M059J (cell line): ENCODE measurements around the gene ZFYVE28. TPM values are rescaled to one million over a fixed set of nuclear protein-coding genes. Genes with fewer than 3 reads are reported as not detected.

Source experiments
- DNase-seq: peaks from one replicate; pipeline ENCODE4 v3.0.0-alpha.2; 2012; ENCODE audit warnings: low read depth
- total RNA-seq: library from RNA; depleted of rRNA; stranded (reverse); fragments of >200 nt; shearing (Covaris generic); gene quantifications from 2 replicates; pipeline ENCODE4 v1.2.3, GENCODE V29; 2014

ZFYVE28 gene
- total RNA-seq, 1 experiment from 2014 or later, result 4.0 TPM

DNA sequence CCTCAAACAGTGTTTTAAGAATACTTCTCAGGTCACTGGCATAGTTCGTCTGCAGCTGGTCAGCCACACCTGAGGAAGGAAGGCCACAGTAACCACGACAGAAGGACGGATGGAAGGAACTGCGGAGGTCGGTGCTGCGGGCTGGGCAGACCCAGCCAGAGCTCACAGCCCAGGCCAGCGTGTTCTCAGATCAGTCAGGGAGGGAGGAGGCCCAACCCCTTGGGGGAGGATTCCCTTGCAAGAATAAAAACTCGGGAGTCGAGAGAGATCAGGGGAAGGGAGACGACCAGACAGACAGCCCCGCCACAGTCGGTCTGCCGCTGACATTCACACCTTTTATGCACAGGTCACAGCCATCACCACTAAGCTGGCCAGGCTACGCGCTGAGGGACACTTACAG lies 145.2 kb downstream of the ZFYVE28 start:
- DNase-seq, result no peak

DNA sequence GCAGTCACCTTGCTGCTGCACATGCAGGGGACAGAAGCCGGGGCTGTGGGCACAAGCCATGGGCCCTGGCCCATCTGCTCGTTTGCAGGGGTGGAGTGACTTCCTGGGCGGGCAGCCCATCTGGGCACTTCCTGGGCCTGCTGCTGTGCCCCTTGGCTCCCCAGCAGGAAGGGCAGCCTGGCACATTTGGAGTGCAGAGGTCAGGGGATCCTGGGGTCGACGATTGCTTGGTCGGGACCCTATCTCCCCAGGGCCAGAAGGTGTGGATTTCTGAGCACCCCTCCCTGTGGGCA lies 145.7 kb downstream of the ZFYVE28 start:
- DNase-seq, result no peak

DNA sequence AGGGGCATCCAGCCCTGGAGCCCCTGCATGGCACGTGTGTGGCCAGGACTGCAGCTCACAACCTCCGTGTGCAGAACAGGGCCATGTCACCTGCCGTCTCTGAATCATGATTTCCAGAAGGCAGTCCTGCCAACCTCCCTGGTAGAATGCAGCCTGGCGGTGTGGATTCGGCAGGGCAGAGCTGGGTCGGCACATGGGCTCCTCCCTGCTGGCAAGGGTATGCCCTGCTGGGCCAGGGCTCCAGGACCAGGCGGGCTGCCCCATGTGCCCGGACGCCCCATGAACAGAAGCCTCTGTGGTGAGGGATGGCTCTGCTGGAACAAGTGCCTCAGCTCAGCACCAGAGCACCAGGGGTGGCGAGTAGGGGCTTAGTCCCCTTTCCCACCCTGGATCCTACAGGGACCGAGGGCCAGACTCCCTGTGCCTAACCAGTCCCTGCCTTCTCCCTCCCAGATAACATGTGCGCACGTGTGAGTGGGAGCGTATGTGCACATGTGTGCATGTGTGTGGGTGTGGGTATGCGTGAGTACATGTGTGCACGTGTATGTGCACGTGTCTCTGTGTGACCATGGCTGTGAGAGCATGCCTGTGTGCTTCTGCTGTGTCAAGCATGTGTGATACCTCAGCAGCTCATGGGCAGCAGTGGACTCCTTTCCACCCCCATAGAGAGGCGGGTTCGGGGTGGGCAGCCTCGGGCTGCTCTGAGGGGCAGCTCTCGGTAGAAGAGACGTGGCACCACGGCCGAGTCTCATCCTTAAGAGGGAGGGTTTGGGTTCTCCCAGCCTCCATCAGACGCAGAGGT lies 146.2 kb downstream of the ZFYVE28 start:
- no peak for DNase-seq

DNA sequence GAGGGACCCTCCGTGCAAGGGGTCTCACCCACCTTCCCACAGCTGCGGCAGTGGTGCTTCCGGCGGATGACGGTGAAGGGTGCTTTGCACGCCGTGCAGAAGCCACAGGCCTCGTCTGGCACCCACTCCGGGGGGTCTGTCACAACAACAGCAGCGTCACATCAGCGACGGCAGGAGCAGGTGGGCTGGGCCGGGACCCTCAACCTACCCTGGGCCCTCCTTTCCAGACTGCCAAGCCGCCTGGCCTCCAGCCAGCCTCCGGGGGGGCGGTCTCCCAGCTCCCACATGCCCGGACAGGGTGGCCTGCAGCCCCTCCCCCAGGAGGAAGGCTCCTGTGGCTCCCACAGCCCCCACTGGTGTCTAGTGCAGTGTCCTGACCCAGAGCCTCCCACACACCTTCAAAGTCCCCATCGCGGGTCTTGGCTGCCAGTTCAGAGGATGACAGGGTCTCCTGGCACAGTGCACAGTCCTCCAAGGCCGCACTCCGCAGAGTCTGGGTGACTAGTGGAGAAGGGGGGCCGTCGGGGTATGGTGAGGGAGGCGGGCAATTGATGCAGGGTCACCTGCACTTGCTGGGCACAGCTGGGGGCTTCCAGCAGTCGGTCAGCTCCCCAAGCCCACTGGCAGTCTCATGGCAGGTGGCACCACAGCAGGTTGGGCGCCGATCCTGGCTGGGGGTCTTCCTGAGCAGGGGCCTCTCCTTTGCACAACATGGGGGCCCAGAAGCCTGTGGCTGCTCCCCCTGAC lies 147.0 kb downstream of the ZFYVE28 start:
- no peak for DNase-seq

DNA sequence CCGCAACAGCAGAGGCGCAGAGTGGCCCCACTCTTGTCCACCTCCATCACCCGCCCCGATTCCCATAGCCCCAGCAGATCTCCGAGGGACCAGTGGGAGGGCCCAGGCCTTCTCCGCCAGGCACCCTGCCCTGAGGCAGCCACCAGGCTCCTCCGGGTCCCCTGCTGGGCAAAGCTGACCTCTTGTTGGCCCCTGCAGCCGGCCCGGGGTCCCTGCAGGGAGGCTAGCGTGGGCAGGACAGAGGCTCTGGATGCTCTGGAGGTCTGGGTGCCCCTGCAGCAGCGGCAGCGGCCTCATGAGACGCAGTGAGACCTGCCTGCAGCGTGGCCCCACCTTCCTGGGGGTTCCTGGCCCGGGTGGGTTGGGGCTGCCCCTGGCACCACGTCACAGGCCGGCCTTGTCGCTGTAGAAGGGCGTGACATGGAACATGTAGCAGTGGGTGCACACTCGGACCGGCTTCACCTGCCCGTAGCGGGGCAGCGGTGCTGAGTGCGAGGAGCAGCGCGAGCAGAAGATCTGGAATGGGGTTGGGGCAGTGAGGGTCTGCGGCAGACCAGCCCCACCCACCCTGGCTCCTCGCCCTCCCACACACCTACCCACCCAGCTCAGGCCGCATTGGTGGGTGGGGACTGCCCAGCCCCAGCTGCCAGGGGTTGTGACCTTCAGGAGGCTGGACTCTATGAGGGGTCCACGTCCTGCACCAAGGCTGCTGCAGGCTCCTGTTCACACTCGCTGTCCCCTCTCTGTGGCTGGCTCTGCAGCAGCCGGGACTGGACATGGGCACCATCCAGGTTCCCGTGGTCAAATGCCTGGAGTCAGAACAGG lies 147.9 kb downstream of the ZFYVE28 start:
- DNase-seq, result no peak

DNA sequence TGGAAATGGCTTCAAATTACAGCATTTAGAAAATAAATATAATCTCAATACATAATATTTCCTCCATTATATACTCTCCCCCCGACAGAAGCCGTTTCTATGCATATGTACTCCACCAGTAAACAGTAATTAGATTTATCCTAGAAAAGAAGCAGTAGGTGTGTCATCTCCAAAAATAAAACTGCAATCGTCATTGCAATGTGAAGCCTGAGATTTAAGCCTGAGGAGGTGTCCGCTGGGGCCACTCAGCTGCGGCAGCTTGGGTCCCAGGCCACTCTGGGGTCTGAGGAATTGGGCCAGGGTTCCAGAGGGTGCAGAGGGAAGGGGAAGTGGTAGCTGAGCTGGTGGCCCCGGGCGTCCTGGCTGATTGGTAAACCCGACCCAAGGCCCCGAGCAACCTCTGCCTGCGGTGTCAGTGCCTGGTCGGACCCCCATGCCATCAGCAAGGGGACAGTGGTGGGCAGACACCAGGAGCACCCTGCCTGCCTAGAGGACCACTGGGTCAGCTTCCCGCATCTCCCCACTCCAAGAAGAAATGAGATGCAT lies 148.8 kb downstream of the ZFYVE28 start:
- no peak for DNase-seq

DNA sequence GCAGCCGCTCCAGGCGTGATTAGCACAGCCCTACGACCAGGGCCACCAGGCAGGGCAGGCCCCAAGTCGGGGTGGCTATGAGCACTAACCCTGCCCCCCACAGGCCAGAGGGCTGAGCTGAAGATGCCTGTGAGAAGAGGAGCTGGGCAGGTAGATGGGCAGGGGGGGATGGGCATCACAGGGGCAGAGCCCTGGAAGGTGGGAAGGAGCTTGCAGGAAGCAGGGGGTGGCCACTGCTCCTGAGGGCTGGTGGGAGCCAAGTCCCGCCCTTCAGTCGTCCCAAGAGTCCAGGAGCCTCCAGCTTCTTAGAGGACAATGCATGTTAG lies 149.3 kb downstream of the ZFYVE28 start:
- no peak for DNase-seq

DNA sequence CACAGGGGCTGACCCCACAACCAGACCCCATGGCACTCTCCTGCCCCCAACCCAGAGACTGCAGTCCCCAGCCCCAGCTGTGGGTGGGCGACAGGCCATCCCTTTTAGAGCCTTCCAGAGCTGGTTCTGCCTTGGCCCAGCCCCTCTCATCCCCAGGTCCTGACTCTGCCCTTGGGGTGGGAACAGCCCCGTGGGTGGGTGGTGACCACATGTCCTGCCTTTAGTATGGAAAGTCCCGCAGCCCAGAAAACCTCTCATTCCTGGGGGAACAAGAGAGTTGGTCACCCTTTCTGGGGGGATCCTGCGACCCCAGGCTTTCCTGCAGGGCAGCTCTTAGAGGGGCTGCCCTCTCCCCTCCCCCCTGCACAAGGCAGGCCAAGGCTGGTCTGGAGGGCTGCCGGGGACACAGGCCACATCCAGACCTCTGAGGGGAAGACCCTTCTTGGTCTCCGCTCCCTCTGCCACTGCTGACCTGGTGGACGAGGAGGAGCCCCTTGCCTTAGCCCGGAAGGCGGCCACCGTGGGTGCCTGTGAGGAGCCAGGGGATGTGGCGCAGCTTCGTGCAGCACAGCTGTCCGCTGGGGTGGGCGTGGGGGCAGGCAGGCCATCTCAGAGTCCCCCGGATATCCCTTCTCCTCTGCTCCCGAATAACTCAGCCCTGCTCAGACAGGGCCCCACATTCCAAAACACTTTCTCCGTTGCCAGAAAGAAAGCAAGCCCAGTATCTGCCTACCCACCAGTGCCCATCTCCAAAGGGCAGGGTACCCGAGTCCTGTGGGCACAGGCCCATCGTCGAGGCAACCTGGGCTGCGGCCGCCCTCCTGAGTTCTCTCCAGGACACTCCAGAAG lies 149.9 kb downstream of the ZFYVE28 start:
- no peak for DNase-seq

DNA sequence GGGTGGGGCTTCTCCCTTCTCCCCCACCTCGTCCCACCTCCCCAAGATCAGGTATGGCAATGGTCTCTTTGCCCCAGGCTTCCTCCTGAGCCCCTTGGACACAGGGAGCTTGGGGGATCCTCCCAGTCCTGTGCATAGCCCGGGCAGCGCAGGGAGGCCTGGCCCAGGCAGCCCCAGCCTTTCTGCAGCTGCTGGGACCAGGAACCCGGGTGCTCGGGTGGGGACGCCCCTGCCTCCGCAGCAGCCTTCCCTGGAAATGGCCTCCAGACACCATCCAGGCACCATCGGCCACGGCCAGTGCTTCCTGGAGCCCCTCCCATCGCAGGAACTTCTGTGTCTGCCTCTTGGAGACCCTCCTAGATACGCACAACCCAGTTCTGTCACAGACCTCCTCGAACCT lies 150.6 kb downstream of the ZFYVE28 start:
- DNase-seq, result no peak

DNA sequence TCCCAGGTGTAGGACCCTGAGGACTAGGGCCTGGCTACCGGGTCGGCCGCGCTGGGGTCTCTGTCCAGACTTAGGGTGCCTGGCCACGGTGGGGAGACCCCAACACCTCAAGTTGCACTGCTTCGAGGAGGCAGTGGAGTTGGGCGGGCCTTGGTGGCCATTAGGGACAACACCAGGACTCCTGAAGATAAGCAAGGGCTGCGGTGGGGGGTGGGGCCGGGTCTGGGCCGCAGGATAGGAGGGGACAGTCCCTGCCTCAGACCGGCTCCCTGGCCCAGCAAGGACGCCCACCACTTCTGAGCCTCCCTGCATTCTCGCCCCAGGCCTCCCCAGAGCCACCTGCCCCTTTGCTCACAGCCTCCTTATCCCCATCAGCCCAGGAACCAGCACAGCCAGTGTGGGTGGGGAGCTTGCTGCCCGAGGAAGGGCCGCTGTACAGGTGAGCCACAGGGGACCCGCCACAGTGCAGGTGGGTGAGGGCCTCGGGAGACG lies 151.1 kb downstream of the ZFYVE28 start:
- DNase-seq, result no peak

DNA sequence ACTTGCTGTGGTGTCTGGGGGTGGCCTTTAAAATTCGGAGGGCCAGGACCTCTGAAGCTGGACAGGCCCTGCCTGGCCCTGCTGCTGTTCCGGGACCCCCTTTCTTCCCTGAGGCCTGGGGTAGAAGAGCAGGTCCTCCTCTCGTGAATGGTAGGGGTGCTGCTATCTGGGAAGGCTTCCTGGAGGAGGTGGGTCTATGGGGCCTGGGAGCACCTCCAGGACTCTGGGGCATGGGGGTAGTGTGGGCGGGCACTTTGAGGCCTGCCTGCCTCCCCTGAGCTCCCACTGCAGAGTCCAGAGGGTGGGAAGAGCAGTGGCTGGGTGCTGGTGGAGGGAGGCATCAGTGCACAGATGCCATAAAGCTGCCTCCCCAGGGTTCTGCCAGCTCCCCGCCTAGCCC lies 151.6 kb downstream of the ZFYVE28 start:
- no peak for DNase-seq

DNA sequence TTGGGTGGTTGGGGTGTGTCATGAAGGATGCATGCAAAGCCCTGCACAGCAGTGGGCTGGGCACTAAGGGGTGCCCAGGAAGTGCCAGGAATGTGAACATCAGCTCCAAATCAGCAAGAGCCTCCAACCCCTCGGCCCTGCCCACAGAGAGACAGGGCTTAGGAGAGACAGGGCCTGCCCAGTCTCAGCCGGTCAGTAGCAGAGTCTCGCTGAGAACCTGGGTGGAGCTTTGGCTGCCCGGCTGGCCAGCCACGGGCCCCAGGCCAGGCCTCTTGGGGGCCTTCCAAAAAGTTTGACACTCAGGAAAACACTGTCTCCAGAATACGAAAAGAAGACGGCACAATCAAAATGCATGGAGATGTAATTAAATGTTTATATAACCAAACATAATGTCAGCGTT lies 152.3 kb downstream of the ZFYVE28 start:
- DNase-seq, result no peak

DNA sequence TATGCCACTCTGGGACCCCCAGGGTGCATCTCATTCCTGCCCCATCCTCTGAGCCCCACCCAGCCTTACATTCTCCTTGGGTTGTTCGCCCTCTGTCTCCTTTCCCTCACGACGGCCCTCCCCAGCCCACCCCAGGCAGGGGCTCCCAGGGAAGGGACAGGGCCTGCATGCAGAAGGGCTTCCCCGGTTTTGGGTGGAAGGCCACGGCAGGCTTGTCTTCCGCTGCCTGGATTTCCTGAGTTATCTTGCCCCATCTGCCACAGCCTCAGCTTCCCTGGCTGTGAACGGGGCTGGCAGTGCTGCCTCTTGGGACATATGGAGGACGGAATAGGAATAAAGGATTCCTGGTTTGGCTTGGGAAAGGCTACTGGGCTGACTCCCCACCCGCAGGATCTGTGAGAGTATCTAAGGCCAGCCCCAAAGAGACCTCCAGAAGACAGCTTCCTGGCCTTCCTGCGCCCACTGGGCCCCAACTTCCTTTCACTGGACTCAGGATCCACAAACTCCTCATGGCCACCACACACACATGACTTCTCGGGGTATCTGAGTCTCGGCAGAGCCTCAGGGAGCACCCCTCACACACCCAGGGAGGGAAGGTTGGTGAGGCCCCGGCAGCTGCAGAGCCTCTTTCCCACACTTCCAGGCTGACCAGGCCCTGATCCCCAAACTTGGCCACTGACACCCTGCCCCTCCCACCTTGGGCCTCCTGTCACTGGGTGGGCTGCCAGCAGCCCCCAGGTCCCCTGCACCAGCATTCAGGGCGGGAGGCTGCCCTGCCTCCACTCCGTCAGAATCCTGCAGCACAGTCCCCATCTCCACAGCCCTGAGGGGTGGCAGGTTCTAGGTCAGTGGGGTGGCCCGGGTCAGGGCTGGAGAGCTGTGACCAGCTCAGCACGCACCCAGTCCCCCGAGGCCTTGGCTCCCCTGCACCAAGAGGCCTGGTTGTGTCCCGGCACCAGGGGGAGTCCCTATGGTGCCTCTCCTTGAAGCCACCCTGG lies 153.0 kb downstream of the ZFYVE28 start:
- DNase-seq, result no peak

DNA sequence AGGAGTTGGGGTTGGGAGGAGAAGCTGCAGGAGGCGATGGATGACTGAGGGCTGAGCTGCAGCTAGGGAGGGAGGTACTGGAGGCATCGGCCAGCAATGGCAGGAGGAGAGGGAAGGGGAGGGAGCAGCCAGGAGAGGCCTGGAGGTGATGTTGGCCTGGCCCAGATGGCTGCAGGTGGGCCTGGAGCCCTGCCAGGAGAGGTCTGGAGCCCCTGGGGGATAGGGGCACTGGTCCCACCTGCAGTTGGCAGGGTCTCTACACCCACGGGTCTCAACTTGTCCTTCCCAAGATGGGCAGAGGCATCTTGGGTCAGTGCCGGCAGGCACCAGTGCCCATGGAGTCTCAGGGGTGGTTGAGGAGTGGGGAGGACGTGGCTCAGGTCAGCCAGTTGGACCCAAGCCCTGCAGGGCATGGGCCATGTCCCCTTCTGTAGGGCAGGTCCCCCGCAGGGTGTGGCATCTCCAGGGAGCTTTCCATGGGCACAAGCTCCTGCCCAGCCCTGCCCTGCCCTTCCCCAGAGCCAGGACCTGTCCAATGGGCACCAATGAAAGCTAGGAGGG lies 153.9 kb downstream of the ZFYVE28 start:
- no peak for DNase-seq

DNA sequence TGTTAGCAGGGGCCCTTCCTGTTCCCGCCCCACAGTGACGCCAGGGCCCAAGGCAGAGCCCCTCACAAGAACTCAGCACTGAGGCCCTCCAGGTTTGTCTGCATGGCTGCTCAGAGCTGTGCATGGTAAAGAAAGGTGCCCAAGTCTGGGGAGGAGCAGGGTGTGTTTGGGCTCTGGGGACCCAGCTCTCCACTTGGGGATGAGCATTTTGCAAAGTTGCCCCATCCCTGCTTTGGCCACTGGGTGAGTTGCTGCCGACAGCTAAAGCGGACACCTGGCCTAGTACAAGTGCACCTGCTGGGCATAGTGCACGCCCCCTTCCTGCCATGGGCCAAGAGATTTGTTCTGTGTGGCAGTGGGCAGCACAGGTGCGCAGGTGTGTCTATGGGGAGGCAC lies 154.5 kb downstream of the ZFYVE28 start:
- no peak for DNase-seq

DNA sequence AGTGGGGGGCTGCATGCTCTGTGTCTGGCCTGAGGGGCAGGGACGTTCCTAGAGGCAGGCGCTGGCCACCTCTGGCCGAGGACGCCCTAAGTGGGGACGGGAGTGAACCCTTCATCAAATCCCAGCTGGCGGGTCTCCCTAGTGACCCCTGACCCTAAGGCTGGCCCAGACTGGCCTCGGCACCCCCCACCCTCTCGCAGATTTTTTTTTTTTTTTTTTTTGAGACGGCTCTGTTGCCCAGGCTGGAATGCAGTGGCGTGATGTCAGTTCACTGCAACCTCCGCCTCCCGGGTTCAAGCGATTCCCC lies 155.5 kb downstream of the ZFYVE28 start:
- DNase-seq, result no peak

DNA sequence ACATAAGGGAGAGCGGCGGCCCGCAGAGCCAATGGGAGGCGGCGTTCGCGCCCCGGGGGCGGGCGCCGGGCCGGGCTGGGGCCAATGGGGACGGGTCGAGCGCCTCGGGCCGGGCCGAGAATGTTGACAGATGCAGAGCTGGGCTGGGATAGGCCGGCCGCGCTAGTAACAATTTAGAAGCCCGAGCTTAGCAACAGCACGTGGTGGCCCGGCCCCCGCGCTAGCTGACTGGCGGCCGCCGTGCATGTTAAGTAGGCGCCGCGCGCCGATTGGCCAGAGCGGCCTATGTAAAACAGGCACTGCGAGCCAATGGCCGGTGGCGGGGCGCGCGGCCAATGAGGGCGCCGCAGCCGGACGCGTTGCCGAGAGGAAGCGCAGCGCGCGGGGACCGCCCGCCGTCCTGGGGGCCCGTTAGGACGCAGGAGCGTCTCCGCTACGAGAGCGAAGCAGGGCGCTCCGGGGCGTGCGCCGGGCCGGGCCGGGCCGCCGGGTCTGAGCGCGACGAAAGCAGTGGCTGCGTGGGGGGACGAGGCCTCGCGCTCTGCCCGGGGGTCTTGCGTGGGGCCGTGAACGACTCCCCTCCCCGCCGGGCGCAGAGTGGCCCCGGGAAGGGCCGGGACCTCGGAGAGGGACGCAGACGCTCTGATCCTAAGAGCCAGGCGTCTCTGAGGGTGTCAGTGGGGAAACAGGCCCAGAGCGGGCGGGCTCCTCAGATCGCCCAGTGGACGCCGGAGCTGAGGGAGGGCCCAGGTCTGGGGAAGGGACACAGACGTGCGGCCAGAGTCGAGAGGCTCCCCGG lies 156.1 kb downstream of the ZFYVE28 start:
- DNase-seq, result peak; percentile 99

DNA sequence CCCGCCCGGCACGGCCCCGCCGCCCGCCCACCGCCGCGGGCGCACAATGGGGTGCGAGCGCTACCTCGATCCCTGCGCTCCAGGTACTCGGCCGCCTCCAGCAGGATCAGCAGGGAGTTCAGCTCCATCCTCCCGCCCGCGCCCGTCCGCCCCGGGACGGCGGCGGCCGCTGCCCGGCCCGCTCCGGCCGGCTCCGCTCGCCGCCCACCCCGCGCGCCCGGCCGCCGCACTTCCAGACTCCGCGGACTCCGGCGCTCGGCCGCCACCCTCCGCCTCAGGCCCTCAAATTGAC lies 156.6 kb downstream of the ZFYVE28 start, which contains the start of gene MXD4:
Gene MXD4 (minus strand): TSS at position 257 of the 292 bp plus-strand sequence. CDS start 129 bp downstream, at position 128.
- no peak for DNase-seq
